Body of pancreas (tissue), 4 donors: ENCODE data around the gene ETS1.

Experiments
- CTCF ChIP-seq, 7 experiments: fragments of 450-650 bp in 4 of 7; fragments of 200-600 bp in 3 of 7; sonication (generic) in 3 of 7; IDR thresholded peaks; one replicate each; pipeline ENCODE4 v1.5.1; 2016 to 2019; ENCODE audit warnings: antibody characterized with exemption in 7 of 7
- POLR2A ChIP-seq, 3 donors: fragments of 450-650 bp; IDR thresholded peaks; one replicate each; pipeline ENCODE4 v1.6.1; 2016; ENCODE audit warnings: antibody characterized with exemption in 3 of 3, mild to moderate bottlenecking in 2 of 3

- peak in 5 of 7 experiments; percentile 22 to 39 (median 33) for TF ChIP-seq CTCF (IDR thresholded peaks at IDR 0.05)
- TF ChIP-seq POLR2A (IDR thresholded peaks at IDR 0.05): no peak
Measured at GRCh38 chr11:128632141-128632791, 44.9 kb upstream of the ETS1 start.
